ENCODE data around the gene EFNA3. TPM values are rescaled to one million over a fixed set of nuclear protein-coding genes. Genes with fewer than 3 reads are reported as not detected.

EFNA3 gene
- total and polyA plus RNA-seq, 2 donors (not counting 3 experiments of a cell fraction or from before 2014, with no cell fraction given), result 2.2 to 2.5 TPM

DNA sequence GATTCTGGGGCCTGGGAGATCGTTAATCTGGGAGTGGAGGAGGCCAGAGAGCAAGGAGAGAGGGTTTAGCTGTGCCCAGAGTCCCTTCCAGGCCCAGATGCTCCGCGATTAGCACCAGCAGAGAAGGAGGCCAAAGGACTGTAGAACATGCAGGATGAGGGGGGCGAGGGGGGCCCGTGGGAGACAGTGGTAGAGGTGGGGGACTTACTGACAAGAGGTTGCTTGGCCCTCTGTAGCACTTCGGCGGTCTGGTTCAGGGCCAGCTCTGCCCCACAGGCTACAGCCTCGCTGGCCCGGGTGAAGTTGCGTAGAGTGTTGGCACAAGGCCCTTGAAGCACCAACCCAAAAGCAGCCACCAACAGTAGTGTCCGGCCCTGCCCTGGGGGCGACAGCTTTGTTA, 45.8 kb upstream of the EFNA3 start:
- TF ChIP-seq, protein P1, sequence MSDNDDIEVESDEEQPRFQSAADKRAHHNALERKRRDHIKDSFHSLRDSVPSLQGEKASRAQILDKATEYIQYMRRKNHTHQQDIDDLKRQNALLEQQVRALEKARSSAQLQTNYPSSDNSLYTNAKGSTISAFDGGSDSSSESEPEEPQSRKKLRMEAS (IDR thresholded peaks at IDR 0.05; ENCODE audit: insufficient read depth, insufficient read length), result no peak
- TF ChIP-seq FOS (IDR thresholded peaks at IDR 0.05; ENCODE audit: borderline replicate concordance, insufficient read depth, low read length) (no peak), EZH2 (IDR thresholded peaks at IDR 0.05; ENCODE audit: borderline replicate concordance, low read depth, low read length, severe bottlenecking) (no peak), JUN (IDR thresholded peaks at IDR 0.05; ENCODE audit: borderline replicate concordance, insufficient read depth, insufficient read length, low read depth) (no peak), POLR2AphosphoS5 (IDR thresholded peaks at IDR 0.05; ENCODE audit: insufficient read depth, low read depth, low read length) (no peak), POLR2A (IDR thresholded peaks at IDR 0.05; ENCODE audit: low read depth, low read length) (no peak), MYC (IDR thresholded peaks at IDR 0.05; ENCODE audit: low read depth, low read length) (no peak), GATA2 (IDR thresholded peaks at IDR 0.05; ENCODE audit: insufficient read depth, insufficient read length, low read depth, low read length) (no peak)
- TF ChIP-seq, protein P2, sequence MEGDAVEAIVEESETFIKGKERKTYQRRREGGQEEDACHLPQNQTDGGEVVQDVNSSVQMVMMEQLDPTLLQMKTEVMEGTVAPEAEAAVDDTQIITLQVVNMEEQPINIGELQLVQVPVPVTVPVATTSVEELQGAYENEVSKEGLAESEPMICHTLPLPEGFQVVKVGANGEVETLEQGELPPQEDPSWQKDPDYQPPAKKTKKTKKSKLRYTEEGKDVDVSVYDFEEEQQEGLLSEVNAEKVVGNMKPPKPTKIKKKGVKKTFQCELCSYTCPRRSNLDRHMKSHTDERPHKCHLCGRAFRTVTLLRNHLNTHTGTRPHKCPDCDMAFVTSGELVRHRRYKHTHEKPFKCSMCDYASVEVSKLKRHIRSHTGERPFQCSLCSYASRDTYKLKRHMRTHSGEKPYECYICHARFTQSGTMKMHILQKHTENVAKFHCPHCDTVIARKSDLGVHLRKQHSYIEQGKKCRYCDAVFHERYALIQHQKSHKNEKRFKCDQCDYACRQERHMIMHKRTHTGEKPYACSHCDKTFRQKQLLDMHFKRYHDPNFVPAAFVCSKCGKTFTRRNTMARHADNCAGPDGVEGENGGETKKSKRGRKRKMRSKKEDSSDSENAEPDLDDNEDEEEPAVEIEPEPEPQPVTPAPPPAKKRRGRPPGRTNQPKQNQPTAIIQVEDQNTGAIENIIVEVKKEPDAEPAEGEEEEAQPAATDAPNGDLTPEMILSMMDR (IDR thresholded peaks at IDR 0.05; ENCODE audit: extremely low read depth in 1 of 2, insufficient read depth in 1 of 2, low read depth in 1 of 2, low read length in 2 of 2), result no peak
- ChIA-PET CTCF (interaction anchor here (1.2 to 3.1 kb wide), 4 partner anchors 12 to 31 kb away, joined by 3 to 12 read pairs (median 6); partner anchors contain the start of genes ADAM15 and EFNA4), POLR2A (no interaction called here)
- Histone ChIP-seq H3K9me3 (replicated peaks; ENCODE audit: control insufficient read depth, insufficient read depth, low read length) (no peaks in the 10 kb centered on the region), H3K9ac (replicated peaks; ENCODE audit: extremely low read depth, insufficient read depth, low read length) (no peak overlapping the region), H3K9me1 (replicated peaks; ENCODE audit: control insufficient read depth, extremely low read depth, insufficient read depth, low read length) (no peaks in the 10 kb centered on the region), H3K4me2 (ENCODE audit: insufficient read depth, low read length) (no peak overlapping the region), H3K4me1 (ENCODE audit: control insufficient read depth, extremely low read depth, insufficient read depth, low read length) (no peaks in the 10 kb centered on the region), H4K20me1 (replicated peaks; ENCODE audit: control insufficient read depth, extremely low read depth, insufficient read depth, low read length) (no peaks in the 10 kb centered on the region), H3K27me3 (ENCODE audit: control insufficient read depth in 2 of 2, insufficient read depth in 2 of 2, low read length in 2 of 2) (no peaks in the 10 kb centered on the region), H3K4me3 (replicated peaks in 1 of 3; ENCODE audit: insufficient read depth in 1 of 3, low read depth in 1 of 3, low read length in 3 of 3) (no peak overlapping the region), H3K27ac (ENCODE audit: insufficient read depth, low read depth, low read length) (no peak overlapping the region), H2AFZ (ENCODE audit: low read depth, low read length) (no peak overlapping the region), H3K36me3 (ENCODE audit: control insufficient read depth in 2 of 2, extremely low read depth in 1 of 2, insufficient read depth in 2 of 2, low read length in 2 of 2) (no peaks in the 10 kb centered on the region), H3K79me2 (ENCODE audit: control insufficient read depth, insufficient read depth, low read length) (no peaks in the 10 kb centered on the region)
- intact Hi-C loops (cut with micrococcal nuclease), result no loop called here
- BruUV-seq (replicated peaks), result no TSS peak
- no peak for FAIRE-seq
- no peak for DNase-seq (ENCODE audit: low read depth, low spot score)
- dilution Hi-C loops (cut with MboI; ENCODE audit: extremely low pct_ligation_motif_present, low sequenced_read_pairs), result no loop called here

Data from endothelial cell of umbilical vein (primary cell).